SJCRH30 (cell line): Measurements from ENCODE around the gene MYRFL. TPM values are rescaled to one million over a fixed set of nuclear protein-coding genes. Genes with fewer than 3 reads are reported as not detected.

ENCODE experiments used
- DNase-seq, 2 experiments: peaks; one replicate each; pipeline ENCODE4 v3.0.0-alpha.2; 2015 to 2020
- H3K27ac ChIP-seq: fragments of 250-450 bp; sonication (Bioruptor Pico); 2 replicates; pipeline ENCODE4 v1.5.1; 2020; ENCODE audit warnings: mild to moderate bottlenecking, moderate library complexity
- H3K27me3 ChIP-seq: fragments of 250-450 bp; sonication (Bioruptor Pico); 2 replicates; pipeline ENCODE4 v1.5.1; 2020; ENCODE audit warnings: mild to moderate bottlenecking, moderate library complexity
- H3K36me3 ChIP-seq: fragments of 250-450 bp; sonication (Bioruptor Pico); 2 replicates; pipeline ENCODE4 v1.5.1; 2020; ENCODE audit warnings: mild to moderate bottlenecking, moderate library complexity
- H3K4me1 ChIP-seq: fragments of 250-450 bp; sonication (Bioruptor Pico); 2 replicates; pipeline ENCODE4 v1.5.1; 2020; ENCODE audit warnings: mild to moderate bottlenecking, moderate library complexity
- H3K4me3 ChIP-seq: fragments of 250-450 bp; sonication (Bioruptor Pico); 2 replicates; pipeline ENCODE4 v1.5.1; 2020; ENCODE audit warnings: mild to moderate bottlenecking, moderate library complexity
- H3K9me3 ChIP-seq: fragments of 250-450 bp; sonication (Bioruptor Pico); replicated peaks from 2 replicates; pipeline ENCODE4 v1.5.1; 2020; ENCODE audit warnings: mild to moderate bottlenecking, moderate library complexity
- total RNA-seq: library from RNA; depleted of rRNA; stranded (reverse); fragments of >200 nt; shearing (Covaris generic); gene quantifications from 2 replicates; pipeline ENCODE4 v1.2.3, GENCODE V29; 2014

Gene MYRFL
- total RNA-seq, 1 experiment from 2014 or later: not detected

DNA sequence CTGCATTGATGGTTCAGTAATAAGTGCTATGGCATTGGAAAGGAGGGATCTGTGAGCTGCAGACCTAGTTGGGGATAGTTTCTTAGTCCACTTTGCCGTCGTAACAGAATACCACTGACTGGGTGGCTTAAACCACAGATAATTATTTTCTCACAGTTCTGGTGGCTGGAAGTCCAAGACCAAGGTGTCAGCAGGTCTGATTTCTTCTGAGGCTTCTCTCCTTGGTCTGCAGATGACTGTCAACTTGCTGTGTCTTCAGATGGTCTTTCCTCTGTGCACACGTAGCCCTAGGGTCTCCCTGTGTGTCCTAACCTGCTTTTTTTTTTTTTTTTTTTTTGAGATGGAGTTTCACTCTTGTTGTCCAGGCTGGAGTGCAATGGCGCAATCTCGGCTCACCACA lies 126.1 kb downstream of the MYRFL start:
- DNase-seq: no peak
- no peaks in the 10 kb centered on the region for H3K36me3 ChIP-seq
- no peak overlapping the region for H3K4me3 ChIP-seq
- H3K27ac ChIP-seq: no peak overlapping the region
- H3K9me3 ChIP-seq: no peaks in the 10 kb centered on the region
- H3K4me1 ChIP-seq: no peaks in the 10 kb centered on the region
- H3K27me3 ChIP-seq: no peaks in the 10 kb centered on the region

DNA sequence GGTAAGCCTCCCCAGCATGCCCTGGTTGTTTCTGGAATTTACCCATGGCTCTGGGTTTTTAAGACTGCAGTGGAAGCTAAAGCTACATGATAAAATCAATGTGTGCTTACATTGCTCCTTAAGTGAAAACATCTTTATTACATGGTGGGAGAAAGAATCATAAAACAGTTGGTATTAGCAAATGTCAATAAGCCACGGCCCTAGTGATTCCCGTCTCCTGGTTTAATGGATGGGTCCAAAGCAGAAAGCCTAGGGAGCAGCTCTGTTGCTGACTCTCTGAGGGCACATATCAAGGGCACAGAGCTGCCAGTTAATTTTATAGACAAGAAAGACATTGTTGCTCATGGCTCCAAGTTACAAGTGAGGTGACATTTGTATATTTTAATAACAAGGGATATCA lies 127.9 kb downstream of the MYRFL start:
- H3K4me3 ChIP-seq: no peak overlapping the region
- H3K9me3 ChIP-seq: no peaks in the 10 kb centered on the region
- no peak overlapping the region for H3K27ac ChIP-seq
- H3K27me3 ChIP-seq: no peaks in the 10 kb centered on the region
- H3K4me1 ChIP-seq: no peaks in the 10 kb centered on the region
- H3K36me3 ChIP-seq: no peaks in the 10 kb centered on the region
- no peak for DNase-seq

DNA sequence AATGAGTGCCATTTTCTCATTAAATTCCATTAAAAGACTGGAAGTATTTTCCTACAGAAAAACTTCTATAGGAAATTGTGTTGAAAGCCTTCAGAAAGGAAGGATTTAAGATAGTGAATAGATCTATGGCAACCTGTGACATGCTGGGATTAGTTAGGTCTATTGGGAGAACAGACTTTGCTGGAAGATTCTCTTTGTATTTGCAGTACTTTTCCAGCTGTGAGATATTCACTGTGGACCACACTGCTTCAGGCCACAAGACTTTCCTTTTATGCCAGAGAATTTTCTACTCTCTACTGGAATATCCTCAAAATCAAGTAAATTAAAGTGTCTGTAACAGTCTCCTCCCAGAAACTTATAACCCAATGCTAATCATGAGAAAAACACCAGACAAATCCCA lies 136.2 kb downstream of the MYRFL start:
- Histone ChIP-seq H3K27me3 (no peaks in the 10 kb centered on the region), H3K4me3 (no peak overlapping the region), H3K9me3 (no peaks in the 10 kb centered on the region), H3K27ac (no peak overlapping the region), H3K4me1 (peaks cover 3% of the 10 kb centered on the region; the same call in 1 of the 2 replicates), H3K36me3 (no peaks in the 10 kb centered on the region)
- no peak for DNase-seq

- DNase-seq: peak; percentile 42 to 64
- Histone ChIP-seq H3K4me3 (no peak overlapping the region), H3K27ac (no peak overlapping the region; the same call in 1 of the 2 replicates), H3K4me1 (peaks cover 6% of the 10 kb centered on the region), H3K27me3 (no peaks in the 10 kb centered on the region), H3K9me3 (no peaks in the 10 kb centered on the region), H3K36me3 (no peaks in the 10 kb centered on the region)
These were observed 141.4 kb downstream of the MYRFL start for GRCh38 chr12:69966409-69966808.

DNA sequence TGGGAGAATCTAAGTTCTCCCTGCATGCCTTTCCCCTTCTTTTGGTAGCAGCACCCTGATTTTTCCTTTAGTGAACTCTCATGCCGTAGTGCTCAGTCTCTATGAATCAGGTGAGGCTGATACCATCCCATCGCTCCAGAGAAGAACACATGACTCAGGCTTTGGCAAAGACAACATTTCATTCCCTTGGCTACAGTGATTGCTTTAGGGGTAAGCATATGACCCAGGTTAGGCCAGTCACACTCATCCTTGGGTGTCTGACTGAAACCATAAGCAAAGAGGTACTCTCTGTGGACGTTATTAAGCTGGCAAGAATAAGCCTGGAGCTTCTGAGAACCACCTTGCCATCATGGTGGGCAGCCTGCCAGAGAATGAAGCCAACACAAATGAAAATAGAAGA lies 141.8 kb downstream of the MYRFL start:
- Histone ChIP-seq H3K36me3 (no peaks in the 10 kb centered on the region), H3K4me1 (peaks cover 6% of the 10 kb centered on the region), H3K4me3 (no peak overlapping the region), H3K27ac (no peak overlapping the region), H3K9me3 (no peaks in the 10 kb centered on the region), H3K27me3 (no peaks in the 10 kb centered on the region)
- no peak for DNase-seq

GRCh38 chr12:69969011-69969410 lies 144.0 kb downstream of the MYRFL start:
- DNase-seq: peak; percentile 23 to 55

GRCh38 chr12:69972136-69972535 lies 147.1 kb downstream of the MYRFL start:
- Histone ChIP-seq H3K36me3 (no peaks in the 10 kb centered on the region), H3K27ac (no peak overlapping the region), H3K27me3 (no peaks in the 10 kb centered on the region; the same call in 1 of the 2 replicates), H3K4me1 (no peaks in the 10 kb centered on the region; the same call in 1 of the 2 replicates), H3K4me3 (no peak overlapping the region), H3K9me3 (no peaks in the 10 kb centered on the region)
- DNase-seq: no peak

More at GRCh38 chr12:69969011-69969410, 144.0 kb downstream of the MYRFL start:
- Histone ChIP-seq H3K27me3 (no peaks in the 10 kb centered on the region), H3K36me3 (no peaks in the 10 kb centered on the region), H3K4me3 (no peak overlapping the region), H3K27ac (no peak overlapping the region), H3K9me3 (no peaks in the 10 kb centered on the region), H3K4me1 (peaks cover 6% of the 10 kb centered on the region)

DNA sequence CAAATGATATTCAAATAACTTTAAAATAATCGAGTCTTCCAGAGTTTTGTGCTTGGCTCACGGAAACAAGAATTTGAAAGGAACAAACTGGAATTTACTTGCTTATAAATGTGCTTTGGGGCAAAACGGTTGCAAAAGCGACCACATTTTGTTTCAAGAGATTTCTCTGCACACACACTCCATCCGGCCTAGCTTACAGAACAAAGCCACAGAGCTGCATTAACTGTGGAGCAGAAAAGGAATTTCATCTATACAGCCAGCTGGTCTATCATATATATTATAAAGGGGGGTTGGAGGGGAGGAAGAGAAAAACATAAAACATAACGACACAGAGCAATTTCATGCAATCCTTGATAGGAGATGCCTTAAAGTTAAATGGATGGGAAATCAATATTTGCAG lies 153.0 kb downstream of the MYRFL start:
- Histone ChIP-seq H3K4me3 (no peak overlapping the region), H3K27me3 (no peaks in the 10 kb centered on the region; the same call in 1 of the 2 replicates), H3K9me3 (no peaks in the 10 kb centered on the region), H3K4me1 (0 out of 2 replicates have a peak, but pooled peaks cover 2% of the 10 kb centered on the region), H3K27ac (no peak overlapping the region), H3K36me3 (no peaks in the 10 kb centered on the region)
- DNase-seq: no peak

DNA sequence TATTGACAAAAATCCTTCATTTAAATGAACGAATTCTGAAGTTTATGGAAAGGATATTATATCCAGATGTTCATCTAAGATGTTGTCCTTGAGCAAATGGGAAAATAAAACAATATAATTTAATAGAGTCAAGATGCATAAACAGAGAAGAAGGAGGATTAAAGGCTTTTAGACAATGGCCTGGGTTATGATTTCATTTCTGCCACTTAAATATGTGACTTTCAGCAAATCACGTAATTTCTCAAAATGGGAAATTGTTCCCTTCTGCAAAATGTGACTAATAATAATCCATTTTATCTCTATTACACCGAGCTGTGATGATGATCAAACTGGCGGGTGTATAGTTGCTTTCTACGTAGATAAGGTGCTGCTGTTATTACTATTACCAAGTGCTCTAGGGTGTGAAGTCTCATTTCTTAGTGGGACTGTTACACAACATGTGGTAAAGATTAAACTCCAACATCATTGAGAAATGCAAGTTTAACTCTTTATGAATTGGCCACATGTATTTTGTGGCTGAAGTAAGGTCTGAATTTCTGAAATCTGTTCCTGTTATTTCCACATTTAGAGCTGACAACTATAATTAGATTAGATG lies 157.0 kb downstream of the MYRFL start:
- no peak overlapping the region for H3K4me3 ChIP-seq
- DNase-seq: no peak

GRCh38 chr12:69984241-69984640 lies 159.2 kb downstream of the MYRFL start:
- Histone ChIP-seq H3K27me3 (no peaks in the 10 kb centered on the region), H3K4me1 (peaks cover 18% of the 10 kb centered on the region), H3K27ac (no peak overlapping the region), H3K4me3 (no peak overlapping the region), H3K36me3 (no peaks in the 10 kb centered on the region), H3K9me3 (no peaks in the 10 kb centered on the region)
- no peak for DNase-seq

More for the DNA sequence above, 157.0 kb downstream of the MYRFL start:
- H3K27me3 ChIP-seq: no peaks in the 10 kb centered on the region
- no peak overlapping the region for H3K27ac ChIP-seq
- peaks cover 3% of the 10 kb centered on the region; the same call in 1 of the 2 replicates for H3K4me1 ChIP-seq
- no peaks in the 10 kb centered on the region for H3K36me3 ChIP-seq
- H3K9me3 ChIP-seq: no peaks in the 10 kb centered on the region

GRCh38 chr12:69985656-69986055 lies 160.6 kb downstream of the MYRFL start:
- Histone ChIP-seq H3K27me3 (no peaks in the 10 kb centered on the region), H3K9me3 (no peaks in the 10 kb centered on the region; the same call in 1 of the 2 replicates), H3K36me3 (no peaks in the 10 kb centered on the region), H3K27ac (no peak overlapping the region), H3K4me3 (no peak overlapping the region), H3K4me1 (peaks cover 19% of the 10 kb centered on the region)
- DNase-seq: peak; percentile 27 to 50

GRCh38 chr12:69986114-69986513 lies 161.1 kb downstream of the MYRFL start:
- H3K27ac ChIP-seq: no peak overlapping the region
- H3K27me3 ChIP-seq: no peaks in the 10 kb centered on the region
- no peak overlapping the region for H3K4me3 ChIP-seq
- H3K9me3 ChIP-seq: no peaks in the 10 kb centered on the region; the same call in 1 of the 2 replicates
- no peaks in the 10 kb centered on the region for H3K36me3 ChIP-seq
- H3K4me1 ChIP-seq: peaks cover 23% of the 10 kb centered on the region
- no peak for DNase-seq

DNA sequence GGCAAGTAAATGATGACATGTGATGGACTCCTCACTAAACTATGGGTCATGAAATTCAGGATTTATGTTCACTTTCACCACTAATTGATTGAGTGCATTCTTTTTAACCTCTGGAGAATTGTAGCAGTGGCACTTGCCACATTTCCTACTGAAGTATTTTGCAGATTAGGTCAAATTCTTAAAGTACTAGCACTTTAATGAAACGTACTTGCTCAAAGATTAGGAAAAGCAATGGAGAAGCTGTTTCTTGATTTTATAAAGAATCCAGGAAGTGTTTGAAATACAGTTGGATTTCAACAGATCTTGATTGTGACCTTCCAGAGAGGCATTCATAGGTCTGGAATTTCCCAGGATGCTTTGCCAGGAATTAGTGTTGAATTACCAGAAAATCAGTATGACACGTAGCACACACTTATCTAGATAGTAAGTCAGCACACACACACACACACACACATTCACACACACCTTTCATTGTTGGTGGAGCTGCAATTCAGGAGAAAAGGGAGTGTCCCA lies 162.6 kb downstream of the MYRFL start:
- no peaks in the 10 kb centered on the region for H3K36me3 ChIP-seq
- peak overlapping the region; percentile 62 for H3K27ac ChIP-seq
- peak overlapping the region; percentile 8 for H3K4me3 ChIP-seq
- H3K4me1 ChIP-seq: peaks cover 32% of the 10 kb centered on the region
- peak; percentile 44 to 71 for DNase-seq
- H3K27me3 ChIP-seq: no peaks in the 10 kb centered on the region
- no peaks in the 10 kb centered on the region; the same call in 1 of the 2 replicates for H3K9me3 ChIP-seq

DNA sequence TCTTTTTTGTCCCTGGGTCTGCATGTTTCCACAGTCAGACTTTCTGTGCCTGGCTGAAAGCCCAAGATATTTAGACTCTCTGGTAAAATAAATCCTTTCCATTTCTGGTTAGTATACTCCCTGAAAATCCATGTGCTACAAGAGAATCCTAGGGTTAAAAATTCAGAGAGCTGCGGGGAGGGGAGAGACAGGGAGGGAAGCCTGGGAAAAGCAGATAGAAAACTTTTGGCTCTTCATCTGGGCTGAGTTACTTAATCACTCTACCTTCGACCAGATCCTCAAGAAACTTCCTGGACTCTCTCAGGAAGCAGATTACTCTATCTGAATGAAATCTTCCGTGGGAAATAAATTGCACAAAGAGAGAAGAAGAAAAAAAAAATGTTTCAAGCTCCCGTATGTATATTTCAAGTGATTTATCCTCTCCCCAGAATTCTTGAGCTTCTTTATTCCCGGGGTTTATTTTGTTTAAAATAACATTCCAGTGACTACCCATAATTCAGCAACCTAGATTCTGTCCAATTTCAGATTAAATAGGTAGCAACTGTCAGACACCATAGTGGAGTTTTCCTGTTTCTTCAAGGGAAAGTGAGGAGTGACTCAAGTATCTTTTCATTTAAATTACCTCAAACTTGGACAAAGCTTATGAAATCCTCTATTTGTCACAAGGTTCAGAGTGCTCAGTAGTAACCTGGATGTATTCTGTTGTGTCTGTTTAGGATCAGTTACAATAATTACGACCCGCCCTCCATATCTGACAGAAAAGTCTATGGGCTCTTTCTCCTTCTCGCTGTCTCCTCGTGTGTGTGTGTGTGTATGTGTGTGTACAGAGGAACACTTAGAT lies 163.7 kb downstream of the MYRFL start:
- Histone ChIP-seq H3K36me3 (no peaks in the 10 kb centered on the region), H3K4me1 (peaks cover 32% of the 10 kb centered on the region), H3K27ac (peak overlapping the region; percentile 62), H3K27me3 (no peaks in the 10 kb centered on the region), H3K9me3 (peaks cover 6% of the 10 kb centered on the region; the same call in 1 of the 2 replicates), H3K4me3 (peak overlapping the region; percentile 8)
- peak in 1 of 2 experiments; percentile 32 for DNase-seq

DNA sequence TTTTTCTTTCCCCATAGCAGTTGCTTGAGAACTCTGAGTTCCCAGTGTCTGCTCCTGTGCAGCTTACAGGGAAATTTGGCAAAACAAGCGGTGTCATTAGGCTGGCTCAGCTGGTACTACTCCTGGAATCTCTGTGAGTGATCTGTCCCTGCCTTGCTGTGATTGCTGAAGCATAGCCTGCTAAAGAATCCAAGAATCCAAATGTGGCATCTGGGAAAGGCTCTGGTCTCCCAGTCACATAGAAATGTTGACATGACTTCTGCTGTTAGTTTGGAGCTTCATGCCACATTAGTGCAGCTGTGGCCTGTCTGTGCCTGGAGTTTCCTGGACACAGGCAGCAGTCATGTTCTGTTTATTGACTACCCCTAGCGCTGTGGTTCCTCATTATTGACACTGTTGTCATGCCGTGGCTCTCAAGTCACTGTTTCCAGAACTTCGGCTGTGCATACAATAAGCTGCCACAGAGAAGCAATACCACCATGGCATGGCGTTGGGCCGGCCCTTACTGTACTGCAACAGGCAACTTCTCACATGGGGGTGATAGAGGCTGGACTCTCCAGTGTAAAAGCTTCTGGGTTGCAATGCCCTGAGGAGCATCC lies 166.8 kb downstream of the MYRFL start:
- peaks cover 32% of the 10 kb centered on the region for H3K4me1 ChIP-seq
- peak overlapping the region; percentile 84 for H3K27ac ChIP-seq
- no peaks in the 10 kb centered on the region for H3K27me3 ChIP-seq
- H3K9me3 ChIP-seq: peaks cover 6% of the 10 kb centered on the region; the same call in 1 of the 2 replicates
- DNase-seq: peak; percentile 70 to 78
- no peaks in the 10 kb centered on the region for H3K36me3 ChIP-seq
- no peak overlapping the region for H3K4me3 ChIP-seq
